ENCODE results near the gene OTX1. TPM values are rescaled to one million over a fixed set of nuclear protein-coding genes. Genes with fewer than 3 reads are reported as not detected.
"Not testable (repeated sequence)": the region's sequence is repeated elsewhere in the genome, so short reads cannot be mapped to it uniquely, and the experiment has no call there.

The OTX1 gene
- total RNA-seq, 1 donor from 2014 or later, result 0.30 TPM

DNA sequence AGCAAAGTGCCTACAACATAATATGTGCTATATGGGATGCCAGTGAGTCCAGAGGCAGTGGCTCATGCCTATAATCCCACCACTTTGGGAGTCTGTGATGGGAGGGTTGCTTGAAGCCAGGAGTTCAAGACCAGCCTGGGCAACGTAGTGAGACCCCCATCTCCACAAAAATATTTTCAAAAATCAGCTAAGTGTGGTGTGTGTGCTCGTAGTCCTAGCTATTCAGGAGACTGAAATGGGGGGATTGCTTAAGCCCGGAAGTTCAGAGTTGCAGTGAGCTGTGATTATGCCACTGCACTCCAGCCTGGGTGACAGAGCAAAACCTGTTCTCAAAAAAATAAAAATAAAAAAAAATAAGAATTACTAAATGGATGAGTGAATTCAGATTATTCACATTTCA is 23.4 kb downstream of the OTX1 start:
- no peaks in the 10 kb centered on the region for H3K9me3 ChIP-seq (ENCODE audit: insufficient read depth, low read depth, low read length)
- no peaks in the 10 kb centered on the region for H3K27me3 Mint-ChIP-seq (ENCODE audit: low read depth, unreplicated experiment)
- H3K36me3 ChIP-seq (ENCODE audit: insufficient read depth, low read length), result no peaks in the 10 kb centered on the region
- H3K36me3 Mint-ChIP-seq (ENCODE audit: low read depth, unreplicated experiment), result no peaks in the 10 kb centered on the region
- H4K20me1 ChIP-seq (ENCODE audit: insufficient read depth, low read length), result no peaks in the 10 kb centered on the region
- DNase-seq (ENCODE audit: low read depth) (no peak), FAIRE-seq (no peak)
- no peak overlapping the region for H3K4me3 Mint-ChIP-seq (ENCODE audit: unreplicated experiment)
- H3K4me3 ChIP-seq (ENCODE audit: insufficient read depth, low read depth, low read length), result no peak overlapping the region
- no peak overlapping the region for H3K4me2 ChIP-seq (ENCODE audit: low read length)
- no peaks in the 10 kb centered on the region for H3K4me1 Mint-ChIP-seq (ENCODE audit: low read depth, unreplicated experiment)
- H3K9me3 Mint-ChIP-seq (ENCODE audit: unreplicated experiment), result no peaks in the 10 kb centered on the region
- no peaks in the 10 kb centered on the region for H3K4me1 ChIP-seq (ENCODE audit: insufficient read depth, low read length)
- H2AFZ ChIP-seq (ENCODE audit: low read depth, low read length), result no peak overlapping the region
- H3K27ac Mint-ChIP-seq (ENCODE audit: unreplicated experiment), result no peak overlapping the region
- no peaks in the 10 kb centered on the region for H3K79me2 ChIP-seq (ENCODE audit: insufficient read depth, low read length)
- H3K27me3 ChIP-seq (ENCODE audit: insufficient read depth, low read length), result peaks cover 2% of the 10 kb centered on the region
- TF ChIP-seq EZH2 (IDR thresholded peaks at IDR 0.05; ENCODE audit: insufficient read depth, low read length), result no peak
- TF ChIP-seq, protein P1, sequence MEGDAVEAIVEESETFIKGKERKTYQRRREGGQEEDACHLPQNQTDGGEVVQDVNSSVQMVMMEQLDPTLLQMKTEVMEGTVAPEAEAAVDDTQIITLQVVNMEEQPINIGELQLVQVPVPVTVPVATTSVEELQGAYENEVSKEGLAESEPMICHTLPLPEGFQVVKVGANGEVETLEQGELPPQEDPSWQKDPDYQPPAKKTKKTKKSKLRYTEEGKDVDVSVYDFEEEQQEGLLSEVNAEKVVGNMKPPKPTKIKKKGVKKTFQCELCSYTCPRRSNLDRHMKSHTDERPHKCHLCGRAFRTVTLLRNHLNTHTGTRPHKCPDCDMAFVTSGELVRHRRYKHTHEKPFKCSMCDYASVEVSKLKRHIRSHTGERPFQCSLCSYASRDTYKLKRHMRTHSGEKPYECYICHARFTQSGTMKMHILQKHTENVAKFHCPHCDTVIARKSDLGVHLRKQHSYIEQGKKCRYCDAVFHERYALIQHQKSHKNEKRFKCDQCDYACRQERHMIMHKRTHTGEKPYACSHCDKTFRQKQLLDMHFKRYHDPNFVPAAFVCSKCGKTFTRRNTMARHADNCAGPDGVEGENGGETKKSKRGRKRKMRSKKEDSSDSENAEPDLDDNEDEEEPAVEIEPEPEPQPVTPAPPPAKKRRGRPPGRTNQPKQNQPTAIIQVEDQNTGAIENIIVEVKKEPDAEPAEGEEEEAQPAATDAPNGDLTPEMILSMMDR (IDR thresholded peaks at IDR 0.05; ENCODE audit: insufficient read depth, low read depth, low read length), result no peak
- H3K27ac ChIP-seq (ENCODE audit: low read depth, low read length), result no peak overlapping the region
- no peak overlapping the region for H3K9ac ChIP-seq (ENCODE audit: low read length)

DNA sequence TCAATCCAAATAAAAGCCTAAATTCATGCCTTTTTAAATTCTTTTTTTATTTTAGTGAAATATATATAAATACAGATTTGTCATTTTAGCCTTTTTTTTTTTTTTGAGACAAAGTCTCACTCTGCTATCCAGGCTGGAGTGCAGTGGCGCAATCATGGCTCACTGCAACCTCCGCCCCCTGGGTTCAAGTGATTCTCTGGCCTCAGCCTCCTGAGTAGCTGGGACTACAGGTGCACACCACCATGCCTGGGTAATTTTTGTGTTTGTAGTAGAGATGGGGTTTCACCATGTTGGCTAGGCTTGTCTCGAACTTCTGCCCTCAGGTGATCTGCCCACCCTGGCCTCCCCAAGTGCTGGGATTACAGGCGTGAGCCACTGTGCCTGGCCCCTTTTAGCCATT is 23.8 kb downstream of the OTX1 start:
- not testable (repeated sequence) for H3K4me2 ChIP-seq (ENCODE audit: low read length); H3K9ac ChIP-seq (ENCODE audit: low read length); H3K79me2 ChIP-seq (ENCODE audit: insufficient read depth, low read length); H4K20me1 ChIP-seq (ENCODE audit: insufficient read depth, low read length); H3K9me3 Mint-ChIP-seq (ENCODE audit: unreplicated experiment); H3K36me3 ChIP-seq (ENCODE audit: insufficient read depth, low read length); H3K4me3 Mint-ChIP-seq (ENCODE audit: unreplicated experiment); H3K36me3 Mint-ChIP-seq (ENCODE audit: low read depth, unreplicated experiment); H3K9me3 ChIP-seq (ENCODE audit: insufficient read depth, low read depth, low read length); H3K27me3 ChIP-seq (ENCODE audit: insufficient read depth, low read length); H3K27ac ChIP-seq (ENCODE audit: low read depth, low read length); H3K4me1 Mint-ChIP-seq (ENCODE audit: low read depth, unreplicated experiment); FAIRE-seq; H3K27me3 Mint-ChIP-seq (ENCODE audit: low read depth, unreplicated experiment); H3K4me1 ChIP-seq (ENCODE audit: insufficient read depth, low read length); H3K27ac Mint-ChIP-seq (ENCODE audit: unreplicated experiment); H3K4me3 ChIP-seq (ENCODE audit: insufficient read depth, low read depth, low read length); DNase-seq (ENCODE audit: low read depth); H2AFZ ChIP-seq (ENCODE audit: low read depth, low read length)

DNA sequence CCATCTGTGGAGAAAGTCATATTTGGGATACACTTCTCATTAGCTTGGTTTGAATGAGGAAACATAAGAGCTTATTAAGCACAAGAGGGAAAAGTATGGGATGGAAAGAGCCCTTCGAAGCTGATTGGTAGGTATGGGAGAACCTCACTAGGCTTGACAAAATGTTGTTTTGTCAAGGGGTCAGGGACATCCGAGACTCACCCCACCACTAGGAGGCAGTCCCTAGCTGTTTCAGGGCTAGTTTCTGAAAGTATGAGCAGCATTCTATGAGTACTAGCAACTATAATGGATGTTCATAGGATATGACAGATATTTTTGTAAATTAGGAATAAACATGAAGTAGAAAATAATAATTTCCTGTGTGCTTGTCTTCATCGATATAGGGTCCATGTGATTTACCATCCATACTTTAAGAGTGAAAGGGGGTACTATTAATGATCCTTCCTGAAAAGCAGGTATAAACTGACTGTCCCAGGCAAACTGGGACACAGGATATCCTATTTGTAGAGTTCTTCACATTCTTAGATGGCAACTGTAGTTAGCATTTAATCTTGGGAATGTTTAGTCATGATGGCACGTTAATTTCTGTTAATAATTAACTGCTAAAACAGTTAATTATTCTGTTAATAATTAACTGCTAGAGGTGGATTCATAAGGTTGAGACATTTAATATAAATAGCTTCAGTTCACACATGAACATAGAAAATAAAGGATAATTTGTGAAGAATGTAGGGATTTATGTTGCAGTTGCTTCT is 28.4 kb downstream of the OTX1 start:
- no peaks in the 10 kb centered on the region for H3K79me2 ChIP-seq (ENCODE audit: insufficient read depth, low read length)
- H2AFZ ChIP-seq (ENCODE audit: low read depth, low read length), result no peak overlapping the region
- H3K27ac ChIP-seq (ENCODE audit: low read depth, low read length), result no peak overlapping the region
- no peaks in the 10 kb centered on the region for H4K20me1 ChIP-seq (ENCODE audit: insufficient read depth, low read length)
- H3K4me3 Mint-ChIP-seq (ENCODE audit: unreplicated experiment), result no peak overlapping the region
- no peaks in the 10 kb centered on the region for H3K27me3 ChIP-seq (ENCODE audit: insufficient read depth, low read length)
- no peaks in the 10 kb centered on the region for H3K27me3 Mint-ChIP-seq (ENCODE audit: low read depth, unreplicated experiment)
- no peak for DNase-seq (ENCODE audit: low read depth)
- no peak for TF ChIP-seq EZH2 (IDR thresholded peaks at IDR 0.05; ENCODE audit: insufficient read depth, low read length)
- TF ChIP-seq, protein P1 (IDR thresholded peaks at IDR 0.05; ENCODE audit: insufficient read depth, low read depth, low read length), result no peak
- no peak overlapping the region for H3K27ac Mint-ChIP-seq (ENCODE audit: unreplicated experiment)
- H3K9me3 ChIP-seq (ENCODE audit: insufficient read depth, low read depth, low read length), result no peaks in the 10 kb centered on the region
- H3K4me3 ChIP-seq (ENCODE audit: insufficient read depth, low read depth, low read length), result no peak overlapping the region
- no peaks in the 10 kb centered on the region for H3K36me3 Mint-ChIP-seq (ENCODE audit: low read depth, unreplicated experiment)
- no peak overlapping the region for H3K9ac ChIP-seq (ENCODE audit: low read length)
- no peak for FAIRE-seq
- H3K36me3 ChIP-seq (ENCODE audit: insufficient read depth, low read length), result no peaks in the 10 kb centered on the region
- no peaks in the 10 kb centered on the region for H3K4me1 ChIP-seq (ENCODE audit: insufficient read depth, low read length)
- no peaks in the 10 kb centered on the region for H3K4me1 Mint-ChIP-seq (ENCODE audit: low read depth, unreplicated experiment)
- H3K4me2 ChIP-seq (ENCODE audit: low read length), result no peak overlapping the region
- H3K9me3 Mint-ChIP-seq (ENCODE audit: unreplicated experiment), result no peaks in the 10 kb centered on the region
